H1 (cell line): Measurements from ENCODE around the gene EXOSC1.

ENCODE experiments used
- PHF8 ChIP-seq: fragments of 200-600 bp; sonication (generic); conservative IDR thresholded peaks from 2 replicates; pipeline ENCODE4 v1.7.1; 2012; ENCODE audit warnings: low read depth, mild to moderate bottlenecking, inconsistent platforms, low read length, moderate library complexity
- ZNF274 ChIP-seq: IDR thresholded peaks from 2 replicates; pipeline ENCODE4 v1.7.0; 2012; ENCODE audit warnings: low read length, borderline replicate concordance; ENCODE audit errors: extremely low read depth
- TF ChIP-seq, protein P1 (sequence below), 3 experiments: IDR thresholded peaks; 1 replicate in 2 of 3; 2 replicates in 1 of 3; pipeline versions ENCODE4 v1.5.1 to v1.6.1; 2011; ENCODE audit warnings: low read length in 3 of 3, mild to moderate bottlenecking in 3 of 3, inconsistent platforms in 2 of 3, low read depth in 1 of 3, moderate library complexity in 1 of 3; ENCODE audit not compliant: insufficient read depth in 1 of 3; ENCODE audit errors: control extremely low read depth in 1 of 3

DNA sequence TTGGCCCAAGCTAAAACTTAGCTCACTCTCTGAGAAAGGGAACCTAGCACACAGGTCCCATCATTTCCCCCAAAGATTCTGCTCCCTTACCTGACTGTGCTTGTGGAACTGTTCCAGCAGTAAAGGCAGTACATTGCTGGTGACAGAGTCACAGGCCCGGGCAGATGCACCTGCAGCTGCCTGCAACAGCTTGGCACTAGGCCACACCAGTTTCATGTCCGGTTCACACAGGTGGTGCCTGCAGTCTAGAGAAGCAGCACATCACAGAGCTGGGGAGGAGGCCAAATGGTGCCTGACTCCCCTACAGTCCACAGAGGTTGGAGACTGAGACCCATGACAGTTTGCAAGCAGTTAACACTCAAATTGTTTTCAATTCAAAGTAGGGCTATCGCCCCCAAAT is 22.4 kb upstream of the EXOSC1 start:
- TF ChIP-seq, protein P1, sequence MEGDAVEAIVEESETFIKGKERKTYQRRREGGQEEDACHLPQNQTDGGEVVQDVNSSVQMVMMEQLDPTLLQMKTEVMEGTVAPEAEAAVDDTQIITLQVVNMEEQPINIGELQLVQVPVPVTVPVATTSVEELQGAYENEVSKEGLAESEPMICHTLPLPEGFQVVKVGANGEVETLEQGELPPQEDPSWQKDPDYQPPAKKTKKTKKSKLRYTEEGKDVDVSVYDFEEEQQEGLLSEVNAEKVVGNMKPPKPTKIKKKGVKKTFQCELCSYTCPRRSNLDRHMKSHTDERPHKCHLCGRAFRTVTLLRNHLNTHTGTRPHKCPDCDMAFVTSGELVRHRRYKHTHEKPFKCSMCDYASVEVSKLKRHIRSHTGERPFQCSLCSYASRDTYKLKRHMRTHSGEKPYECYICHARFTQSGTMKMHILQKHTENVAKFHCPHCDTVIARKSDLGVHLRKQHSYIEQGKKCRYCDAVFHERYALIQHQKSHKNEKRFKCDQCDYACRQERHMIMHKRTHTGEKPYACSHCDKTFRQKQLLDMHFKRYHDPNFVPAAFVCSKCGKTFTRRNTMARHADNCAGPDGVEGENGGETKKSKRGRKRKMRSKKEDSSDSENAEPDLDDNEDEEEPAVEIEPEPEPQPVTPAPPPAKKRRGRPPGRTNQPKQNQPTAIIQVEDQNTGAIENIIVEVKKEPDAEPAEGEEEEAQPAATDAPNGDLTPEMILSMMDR (IDR thresholded peaks at IDR 0.05; ENCODE audit: control extremely low read depth in 1 of 3, insufficient read depth in 1 of 3, low read depth in 1 of 3, low read length in 3 of 3): no peak
- TF ChIP-seq PHF8 (no peak), ZNF274 (no peak)
